ENCODE results near the gene RNF222.

The RNF222 gene

DNA sequence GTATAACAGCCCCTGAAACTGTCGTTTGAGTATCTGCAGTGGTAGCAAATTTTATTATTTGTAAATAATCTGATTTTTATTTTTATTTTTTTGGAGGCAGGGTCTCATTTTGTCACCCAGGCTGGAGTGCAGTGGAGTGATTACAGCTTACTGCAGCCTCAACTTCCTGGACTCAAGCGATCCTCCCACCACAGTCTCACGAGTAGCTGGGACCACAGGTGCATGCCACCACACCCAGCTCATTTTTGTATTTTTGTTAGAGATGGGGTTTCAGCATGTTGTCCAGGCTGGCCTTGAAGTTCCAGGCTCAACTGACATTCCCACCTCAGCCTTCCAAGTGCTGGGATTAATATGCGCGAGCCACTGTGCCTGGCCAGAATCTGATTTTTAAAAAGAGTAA is 40.8 kb upstream of the RNF222 start:
- DNase-seq (ENCODE audit: insufficient read length, low spot score) (no peak), FAIRE-seq (no peak)
- TF ChIP-seq, protein P1, sequence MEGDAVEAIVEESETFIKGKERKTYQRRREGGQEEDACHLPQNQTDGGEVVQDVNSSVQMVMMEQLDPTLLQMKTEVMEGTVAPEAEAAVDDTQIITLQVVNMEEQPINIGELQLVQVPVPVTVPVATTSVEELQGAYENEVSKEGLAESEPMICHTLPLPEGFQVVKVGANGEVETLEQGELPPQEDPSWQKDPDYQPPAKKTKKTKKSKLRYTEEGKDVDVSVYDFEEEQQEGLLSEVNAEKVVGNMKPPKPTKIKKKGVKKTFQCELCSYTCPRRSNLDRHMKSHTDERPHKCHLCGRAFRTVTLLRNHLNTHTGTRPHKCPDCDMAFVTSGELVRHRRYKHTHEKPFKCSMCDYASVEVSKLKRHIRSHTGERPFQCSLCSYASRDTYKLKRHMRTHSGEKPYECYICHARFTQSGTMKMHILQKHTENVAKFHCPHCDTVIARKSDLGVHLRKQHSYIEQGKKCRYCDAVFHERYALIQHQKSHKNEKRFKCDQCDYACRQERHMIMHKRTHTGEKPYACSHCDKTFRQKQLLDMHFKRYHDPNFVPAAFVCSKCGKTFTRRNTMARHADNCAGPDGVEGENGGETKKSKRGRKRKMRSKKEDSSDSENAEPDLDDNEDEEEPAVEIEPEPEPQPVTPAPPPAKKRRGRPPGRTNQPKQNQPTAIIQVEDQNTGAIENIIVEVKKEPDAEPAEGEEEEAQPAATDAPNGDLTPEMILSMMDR (IDR thresholded peaks at IDR 0.05; ENCODE audit: insufficient read depth, missing control alignments) = no peak

DNA sequence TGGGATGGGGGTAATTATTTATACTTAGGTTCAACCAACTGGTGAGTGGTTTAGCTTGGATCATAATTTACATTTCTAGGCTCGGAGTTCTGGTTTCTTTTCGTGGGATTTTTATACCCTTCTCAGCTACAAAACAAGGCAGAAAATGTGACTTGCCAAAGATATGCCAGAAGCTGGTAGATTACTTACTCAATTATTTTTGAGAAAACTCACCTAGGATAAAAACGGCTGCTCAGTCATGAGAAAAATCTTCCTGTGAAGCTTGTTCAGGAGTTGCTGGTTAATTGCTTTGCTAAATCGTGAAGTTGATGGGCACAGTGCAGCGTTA is 39.2 kb upstream of the RNF222 start:
- DNase-seq (ENCODE audit: insufficient read length, low spot score) (no peak), FAIRE-seq (no peak)
- TF ChIP-seq, protein P1 (IDR thresholded peaks at IDR 0.05; ENCODE audit: insufficient read depth, missing control alignments) = no peak

DNA sequence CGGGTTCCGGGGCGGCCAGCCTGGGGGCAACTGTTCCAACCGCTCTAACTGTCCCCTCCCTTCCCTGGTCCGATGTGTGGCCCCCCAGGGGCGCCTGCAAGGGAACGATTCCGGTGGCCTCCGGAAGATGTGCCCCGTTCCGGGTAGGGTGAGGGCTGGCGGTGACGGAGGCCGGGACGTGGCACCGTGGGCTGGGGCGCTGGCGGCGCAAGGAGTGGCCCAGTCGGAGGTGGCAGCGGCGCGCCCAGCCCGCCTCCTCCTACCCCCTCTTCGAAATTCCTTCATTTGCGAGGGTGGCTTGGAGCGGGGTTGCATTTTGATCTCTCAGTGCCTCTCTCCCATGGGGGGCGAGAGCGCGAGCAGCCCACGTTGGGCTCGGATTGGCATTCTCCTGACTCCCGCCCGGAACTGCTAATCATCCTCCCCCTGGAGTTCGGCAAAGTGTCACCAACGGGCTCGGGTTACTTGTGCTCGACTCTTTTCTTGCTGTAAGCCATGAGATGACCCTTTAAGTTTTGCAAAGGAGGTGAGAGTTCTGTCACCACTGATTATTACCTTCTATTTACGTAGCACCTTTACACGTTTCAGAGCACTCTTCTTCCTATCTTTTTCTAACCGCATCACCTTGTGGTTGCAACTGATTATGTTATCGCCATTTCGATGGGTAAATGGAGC is 38.7 kb upstream of the RNF222 start:
- TF ChIP-seq, protein P1 (IDR thresholded peaks at IDR 0.05; ENCODE audit: insufficient read depth, missing control alignments) = no peak
- no peak for DNase-seq (ENCODE audit: insufficient read length, low spot score)

DNA sequence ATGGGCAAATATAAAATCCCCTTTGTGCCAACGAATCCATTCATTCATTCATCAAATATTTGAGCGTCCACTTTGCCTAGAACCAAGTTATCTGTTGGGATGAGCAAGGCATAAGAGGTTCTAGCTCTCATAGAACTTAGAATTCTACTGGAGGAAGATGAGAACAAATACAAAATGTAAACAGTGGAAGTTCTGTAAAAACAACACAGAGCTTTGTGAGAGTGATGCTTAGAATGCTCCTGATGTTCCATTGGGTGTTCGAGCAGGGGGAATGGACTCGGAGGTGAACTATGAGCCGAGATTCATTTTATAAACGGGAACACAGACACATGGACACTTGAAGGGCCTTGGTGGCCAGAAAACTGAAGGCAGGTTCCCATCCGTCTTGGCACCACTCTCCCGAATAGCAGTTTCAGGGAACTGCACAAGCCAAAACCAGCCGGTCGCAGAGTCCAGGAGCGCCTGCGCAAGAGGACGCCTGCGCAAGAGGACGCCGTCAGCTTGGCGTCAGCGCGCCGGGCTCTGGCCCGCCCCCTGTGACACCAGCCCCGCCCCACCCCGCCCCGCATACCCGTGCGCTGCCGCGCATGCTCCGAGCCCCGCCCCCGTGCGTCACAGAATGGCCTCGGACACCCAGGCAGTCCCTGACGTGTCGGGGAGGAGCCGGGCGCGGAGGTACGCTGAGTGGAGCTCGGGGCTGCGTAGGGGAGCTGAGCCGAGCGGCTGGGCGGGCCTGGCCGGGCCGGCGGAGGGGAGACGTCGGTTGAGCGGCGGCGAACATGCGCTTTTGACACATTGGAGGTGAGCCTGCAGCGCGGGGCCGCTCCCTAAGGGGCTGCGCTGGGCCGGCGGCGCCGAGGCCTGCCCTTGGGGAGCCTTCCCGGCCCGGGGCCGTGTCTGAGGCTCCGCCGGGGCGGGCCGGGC is 37.9 kb upstream of the RNF222 start, which contains the start of gene NDEL1:
NDEL1 (plus strand) TSS at position 640 of the 924 bp plus-strand sequence. CDS start 8,388 bp downstream, outside the sequence.
- FAIRE-seq (no peak), DNase-seq (ENCODE audit: insufficient read length, low spot score) (peak; percentile 92)
- TF ChIP-seq, protein P1 (IDR thresholded peaks at IDR 0.05; ENCODE audit: insufficient read depth, missing control alignments) = no peak

More for the DNA sequence above, 38.7 kb upstream of the RNF222 start:
- no peak for FAIRE-seq

DNA sequence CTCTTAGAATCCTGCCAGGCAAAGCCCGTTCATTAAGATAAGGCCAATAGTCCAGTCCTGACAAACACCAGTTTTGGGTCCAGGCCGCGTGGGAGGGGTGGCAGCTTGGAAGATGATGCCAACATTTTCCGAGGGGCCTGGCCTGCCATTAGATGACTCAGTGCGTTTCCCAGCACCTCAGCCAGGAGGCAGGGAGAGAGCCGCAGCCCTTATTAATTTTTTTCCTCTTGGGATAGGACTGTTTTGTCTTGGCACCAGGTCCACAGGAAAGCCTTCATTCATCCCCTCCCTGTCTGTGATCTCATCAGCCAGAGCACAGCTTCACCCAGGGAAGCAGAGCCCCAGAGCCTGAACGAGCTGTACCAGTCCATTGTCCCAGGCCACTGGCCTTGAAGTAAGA is 33.3 kb upstream of the RNF222 start:
- TF ChIP-seq, protein P1 (IDR thresholded peaks at IDR 0.05; ENCODE audit: insufficient read depth, missing control alignments) = no peak
- FAIRE-seq = no peak
- no peak for DNase-seq (ENCODE audit: insufficient read length, low spot score)

DNA sequence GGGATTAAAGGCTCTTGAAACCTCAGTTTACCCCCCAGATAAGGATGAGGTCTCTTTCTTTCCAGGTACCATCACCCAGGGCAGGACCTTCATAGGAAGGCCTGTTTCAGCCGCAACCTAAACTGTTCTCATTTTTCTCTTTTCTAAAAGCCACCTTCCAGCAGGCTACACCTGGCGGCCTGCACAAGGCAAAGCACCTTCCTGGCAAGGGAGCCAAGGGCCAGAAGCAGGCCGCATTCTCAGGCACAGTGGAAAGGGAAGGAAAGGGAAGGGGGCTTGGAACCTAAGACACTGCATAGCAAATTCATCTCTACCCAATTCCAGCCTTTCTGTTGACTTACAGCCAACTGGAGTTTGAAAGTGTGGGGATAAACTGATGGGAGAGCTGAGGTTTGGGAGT is 29.2 kb upstream of the RNF222 start:
- DNase-seq (ENCODE audit: insufficient read length, low spot score) = no peak
- no peak for FAIRE-seq
- TF ChIP-seq, protein P1 (IDR thresholded peaks at IDR 0.05; ENCODE audit: insufficient read depth, missing control alignments) = no peak
